Ascending aorta (tissue), 2 donors: ENCODE measurements around the gene TTLL1. TPM values are rescaled to one million over a fixed set of nuclear protein-coding genes. Genes with fewer than 3 reads are reported as not detected.

Experiments used
- DNase-seq, 2 donors: peaks; one replicate each; pipeline ENCODE4 v3.0.0-alpha.2; 2019; ENCODE audit warnings: low spot score in 2 of 2
- H3K27ac ChIP-seq, 2 donors: fragments of 200-600 bp; sonication (generic); one replicate each; pipeline ENCODE4 v1.5.1; 2016 to 2017; ENCODE audit warnings: mild to moderate bottlenecking in 1 of 2
- H3K27me3 ChIP-seq: fragments of 200-600 bp; sonication (generic); one replicate; pipeline ENCODE4 v1.5.1; 2017
- H3K36me3 ChIP-seq, 2 donors: fragments of 200-600 bp; sonication (generic); one replicate each; pipeline ENCODE4 v1.5.1; 2016
- H3K4me1 ChIP-seq, 2 donors: fragments of 200-600 bp; sonication (generic); one replicate each; pipeline ENCODE4 v1.5.1; 2016 to 2017; ENCODE audit warnings: mild to moderate bottlenecking in 1 of 2
- H3K4me3 ChIP-seq, 2 donors: fragments of 200-600 bp; sonication (generic); one replicate each; pipeline ENCODE4 v1.5.1; 2016 to 2017; ENCODE audit warnings: mild to moderate bottlenecking in 1 of 2
- H3K9me3 ChIP-seq, 2 donors: fragments of 200-600 bp; sonication (generic); one replicate each; pipeline ENCODE4 v1.5.1; 2016
- CTCF ChIP-seq, 3 experiments: fragments of 200-600 bp in 2 of 3; fragments of 450-650 bp in 1 of 3; sonication (generic) in 2 of 3; IDR thresholded peaks; one replicate each; pipeline ENCODE4 v1.5.1; 2016 to 2019; ENCODE audit warnings: antibody characterized with exemption in 3 of 3, mild to moderate bottlenecking in 1 of 3, moderate library complexity in 1 of 3
- intact Hi-C: fragments of 100-400 bp; cut with DNase I; formaldehyde crosslinking; loops from one replicate; pipeline ENCODE4 v1.15.1; 2023
- total RNA-seq: library from RNA; depleted of rRNA; stranded (reverse); fragments of >200 nt; gene quantifications from one replicate; pipeline ENCODE4 v1.1.0, GENCODE V29; 2016

Gene TTLL1
- total RNA-seq, 1 donor from 2014 or later: 0.21 TPM

GRCh38 chr22:42994276-42994916, 94.8 kb downstream of the TTLL1 start:
- Histone ChIP-seq H3K27me3 (no peaks in the 10 kb centered on the region), H3K4me1 (peaks cover 33 to 80% of the 10 kb centered on the region in 2 donors), H3K36me3 (peaks cover 0 to 3% of the 10 kb centered on the region in 2 donors), H3K4me3 (peak overlapping the region; percentile 51 to 64), H3K27ac (peak overlapping the region; percentile 93), H3K9me3 (no peaks in the 10 kb centered on the region)
- TF ChIP-seq CTCF (IDR thresholded peaks at IDR 0.05): no peak
- DNase-seq: peak in 1 of 2 donors; percentile 62
- intact Hi-C loops: loop anchor here (2.0 to 10.0 kb wide), 3 partner anchors 20 to 350 kb away; partner anchors contain the start of genes ATP5MGL, CYB5R3 and PACSIN2

GRCh38 chr22:42993651-42994275, 95.4 kb downstream of the TTLL1 start:
- peak in 1 of 2 donors; percentile 65 for DNase-seq
- Histone ChIP-seq H3K27ac (peak overlapping the region; percentile 93), H3K4me3 (peak overlapping the region; percentile 51 to 64)

GRCh38 chr22:42992886-42993479, 96.2 kb downstream of the TTLL1 start:
- no peaks in the 10 kb centered on the region for H3K9me3 ChIP-seq
- intact Hi-C loops: loop anchor here (2.0 to 10.0 kb wide), 3 partner anchors 39 to 348 kb away; partner anchors contain the start of genes ATP5MGL and CYB5R3
- no peak for TF ChIP-seq CTCF (IDR thresholded peaks at IDR 0.05)
- no peaks in the 10 kb centered on the region for H3K27me3 ChIP-seq
- H3K4me3 ChIP-seq: peak overlapping the region; percentile 51 to 64
- DNase-seq: peak in 1 of 2 donors; percentile 54
- H3K4me1 ChIP-seq: peaks cover 33 to 79% of the 10 kb centered on the region in 2 donors
- H3K36me3 ChIP-seq: peaks cover 0 to 3% of the 10 kb centered on the region in 2 donors
- H3K27ac ChIP-seq: peak overlapping the region; percentile 93

More at GRCh38 chr22:42993651-42994275, 95.4 kb downstream of the TTLL1 start:
- intact Hi-C loops: loop anchor here (2.0 to 10.0 kb wide), 4 partner anchors 21 to 349 kb away; partner anchors contain the start of genes ATP5MGL, CYB5R3 and PACSIN2
- H3K36me3 ChIP-seq: peaks cover 0 to 3% of the 10 kb centered on the region in 2 donors
- no peak for TF ChIP-seq CTCF (IDR thresholded peaks at IDR 0.05)
- no peaks in the 10 kb centered on the region for H3K27me3 ChIP-seq
- H3K4me1 ChIP-seq: peaks cover 33 to 80% of the 10 kb centered on the region in 2 donors
- no peaks in the 10 kb centered on the region for H3K9me3 ChIP-seq

- intact Hi-C loops: loop anchor here (2.0 to 10.0 kb wide), 3 partner anchors 40 to 347 kb away; partner anchors contain the start of genes ATP5MGL and CYB5R3
- Histone ChIP-seq H3K4me1 (peaks cover 25 to 74% of the 10 kb centered on the region in 2 donors), H3K27ac (peak overlapping the region; percentile 93), H3K27me3 (no peaks in the 10 kb centered on the region), H3K4me3 (peak overlapping the region in 1 of 2 donors; percentile 5), H3K9me3 (no peaks in the 10 kb centered on the region), H3K36me3 (peaks cover 0 to 3% of the 10 kb centered on the region in 2 donors)
- DNase-seq: peak in 1 of 2 donors; percentile 24
- no peak for TF ChIP-seq CTCF (IDR thresholded peaks at IDR 0.05)
These were observed 97.1 kb downstream of the TTLL1 start for GRCh38 chr22:42992092-42992491.

GRCh38 chr22:42991010-42991651, 98.1 kb downstream of the TTLL1 start:
- TF ChIP-seq CTCF (IDR thresholded peaks at IDR 0.05): no peak
- Histone ChIP-seq H3K9me3 (no peaks in the 10 kb centered on the region), H3K4me3 (peak overlapping the region in 1 of 2 donors; percentile 14), H3K36me3 (peaks cover 0 to 3% of the 10 kb centered on the region in 2 donors), H3K27me3 (no peaks in the 10 kb centered on the region), H3K27ac (peak overlapping the region; percentile 93), H3K4me1 (peaks cover 18 to 68% of the 10 kb centered on the region in 2 donors)
- peak in 1 of 2 donors; percentile 67 for DNase-seq
- intact Hi-C loops: loop anchor here (5.0 to 10.0 kb wide), 2 partner anchors 41 to 346 kb away; partner anchors contain the start of genes ATP5MGL and CYB5R3
